GM13976 (cell line): Measurements from ENCODE around the gene PRELID3B.

Source experiments
- DNase-seq: peaks from one replicate; pipeline ENCODE4 v3.0.0; 2012; ENCODE audit warnings: low spot score
- in situ Hi-C: fragments of 300-500 bp; cut with MboI; formaldehyde crosslinking; loops from one replicate; pipeline ENCODE4 v1.12.0; 2022; ENCODE audit warnings: low sequenced_read_pairs, mixed read lengths, inconsistent platforms; ENCODE audit not compliant: unreplicated experiment
- TF ChIP-seq, protein P1 (sequence below): IDR thresholded peaks from 2 replicates; pipeline ENCODE4 v1.5.1; 2012; ENCODE audit warnings: borderline replicate concordance, mild to moderate bottlenecking; ENCODE audit not compliant: insufficient read depth; ENCODE audit errors: extremely low read depth, missing control alignments, control extremely low read depth

The PRELID3B gene

GRCh38 chr20:58991715-58992114 lies 50.9 kb downstream of the PRELID3B start:
- TF ChIP-seq, protein P1, sequence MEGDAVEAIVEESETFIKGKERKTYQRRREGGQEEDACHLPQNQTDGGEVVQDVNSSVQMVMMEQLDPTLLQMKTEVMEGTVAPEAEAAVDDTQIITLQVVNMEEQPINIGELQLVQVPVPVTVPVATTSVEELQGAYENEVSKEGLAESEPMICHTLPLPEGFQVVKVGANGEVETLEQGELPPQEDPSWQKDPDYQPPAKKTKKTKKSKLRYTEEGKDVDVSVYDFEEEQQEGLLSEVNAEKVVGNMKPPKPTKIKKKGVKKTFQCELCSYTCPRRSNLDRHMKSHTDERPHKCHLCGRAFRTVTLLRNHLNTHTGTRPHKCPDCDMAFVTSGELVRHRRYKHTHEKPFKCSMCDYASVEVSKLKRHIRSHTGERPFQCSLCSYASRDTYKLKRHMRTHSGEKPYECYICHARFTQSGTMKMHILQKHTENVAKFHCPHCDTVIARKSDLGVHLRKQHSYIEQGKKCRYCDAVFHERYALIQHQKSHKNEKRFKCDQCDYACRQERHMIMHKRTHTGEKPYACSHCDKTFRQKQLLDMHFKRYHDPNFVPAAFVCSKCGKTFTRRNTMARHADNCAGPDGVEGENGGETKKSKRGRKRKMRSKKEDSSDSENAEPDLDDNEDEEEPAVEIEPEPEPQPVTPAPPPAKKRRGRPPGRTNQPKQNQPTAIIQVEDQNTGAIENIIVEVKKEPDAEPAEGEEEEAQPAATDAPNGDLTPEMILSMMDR = no peak
- in situ Hi-C loops = no loop called here

GRCh38 chr20:58990651-58991445 lies 51.7 kb downstream of the PRELID3B start:
- TF ChIP-seq, protein P1 = no peak
- in situ Hi-C loops = no loop called here
- DNase-seq = no peak

More at GRCh38 chr20:58991715-58992114, 50.9 kb downstream of the PRELID3B start:
- DNase-seq = no peak

DNA sequence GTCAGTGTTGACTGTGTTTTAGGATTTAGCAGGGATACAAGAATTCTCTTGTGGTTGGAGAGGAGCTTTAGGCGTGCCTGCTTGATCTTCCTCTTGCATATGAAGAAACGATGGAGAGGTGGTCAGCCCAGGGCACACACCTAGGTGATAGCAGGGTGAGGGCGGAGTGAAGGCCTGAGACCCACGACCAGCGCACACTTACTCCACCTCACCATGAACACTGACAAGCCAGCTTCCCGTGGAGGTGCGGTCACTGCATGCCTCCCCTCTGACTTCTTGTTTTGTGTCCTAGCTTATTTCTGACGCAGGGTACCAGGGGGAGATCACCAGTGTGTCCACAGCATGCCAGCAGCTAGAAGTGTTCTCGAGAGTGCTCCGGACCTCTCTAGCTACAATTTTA lies 53.4 kb downstream of the PRELID3B start:
- in situ Hi-C loops = no loop called here

DNA sequence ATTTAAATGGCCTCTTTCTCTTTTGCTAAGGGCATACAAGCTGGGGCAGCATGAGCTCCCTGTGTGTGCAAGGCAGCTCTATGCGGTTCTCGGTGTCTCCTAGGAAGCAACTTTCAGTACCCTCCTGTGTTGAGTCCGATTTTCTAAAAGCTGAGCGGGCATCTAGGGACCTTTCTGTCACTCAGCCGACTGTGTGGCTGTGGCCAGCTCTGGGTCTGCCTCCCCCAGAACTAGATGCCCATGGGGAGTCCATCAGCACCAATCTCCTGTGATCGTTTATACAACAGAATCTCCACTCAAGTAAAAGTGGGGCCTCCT lies 54.1 kb downstream of the PRELID3B start:
- in situ Hi-C loops = no loop called here
- TF ChIP-seq, protein P1 = no peak
- no peak for DNase-seq

More for the DNA sequence above, 53.4 kb downstream of the PRELID3B start:
- DNase-seq = no peak
- TF ChIP-seq, protein P1 = no peak

GRCh38 chr20:58987790-58988564 lies 54.6 kb downstream of the PRELID3B start:
- in situ Hi-C loops = no loop called here
- TF ChIP-seq, protein P1 = no peak

GRCh38 chr20:58986968-58987517 lies 55.5 kb downstream of the PRELID3B start:
- TF ChIP-seq, protein P1 = no peak
- no peak for DNase-seq
- in situ Hi-C loops = no loop called here

More at GRCh38 chr20:58987790-58988564, 54.6 kb downstream of the PRELID3B start:
- DNase-seq = no peak
